ENCODE results near the gene DHRSX.

DNA sequence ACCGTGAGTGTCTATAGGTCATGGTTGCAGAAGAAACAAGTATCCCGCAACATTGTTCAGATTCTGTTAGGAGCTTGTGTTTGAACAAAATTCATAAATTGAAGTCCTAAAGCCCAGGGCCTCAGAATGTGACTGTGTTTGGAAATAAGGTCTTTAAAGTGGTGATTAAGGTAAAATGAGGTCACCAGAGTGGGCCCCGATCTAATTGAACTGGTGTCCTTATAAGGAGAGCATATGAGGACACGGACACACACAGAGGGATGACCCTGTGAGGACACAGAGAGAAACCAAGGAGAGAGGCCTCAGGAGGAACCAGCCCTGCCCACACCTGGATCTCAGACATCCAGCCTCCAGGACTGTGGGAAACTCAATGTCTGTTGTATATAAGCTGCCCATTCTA, 76.9 kb downstream of the DHRSX start:
- TF ChIP-seq, protein P1, sequence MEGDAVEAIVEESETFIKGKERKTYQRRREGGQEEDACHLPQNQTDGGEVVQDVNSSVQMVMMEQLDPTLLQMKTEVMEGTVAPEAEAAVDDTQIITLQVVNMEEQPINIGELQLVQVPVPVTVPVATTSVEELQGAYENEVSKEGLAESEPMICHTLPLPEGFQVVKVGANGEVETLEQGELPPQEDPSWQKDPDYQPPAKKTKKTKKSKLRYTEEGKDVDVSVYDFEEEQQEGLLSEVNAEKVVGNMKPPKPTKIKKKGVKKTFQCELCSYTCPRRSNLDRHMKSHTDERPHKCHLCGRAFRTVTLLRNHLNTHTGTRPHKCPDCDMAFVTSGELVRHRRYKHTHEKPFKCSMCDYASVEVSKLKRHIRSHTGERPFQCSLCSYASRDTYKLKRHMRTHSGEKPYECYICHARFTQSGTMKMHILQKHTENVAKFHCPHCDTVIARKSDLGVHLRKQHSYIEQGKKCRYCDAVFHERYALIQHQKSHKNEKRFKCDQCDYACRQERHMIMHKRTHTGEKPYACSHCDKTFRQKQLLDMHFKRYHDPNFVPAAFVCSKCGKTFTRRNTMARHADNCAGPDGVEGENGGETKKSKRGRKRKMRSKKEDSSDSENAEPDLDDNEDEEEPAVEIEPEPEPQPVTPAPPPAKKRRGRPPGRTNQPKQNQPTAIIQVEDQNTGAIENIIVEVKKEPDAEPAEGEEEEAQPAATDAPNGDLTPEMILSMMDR (IDR thresholded peaks at IDR 0.05): no peak
- no peak for TF ChIP-seq EZH2 (IDR thresholded peaks at IDR 0.05)

Measured in neural progenitor cell (in vitro differentiated cells).